HG03460 (cell line): Measurements from ENCODE around the gene IL6ST.
A peak's percentile ranks its signal among the peaks of the same experiment; 100 is the strongest.
"Not testable (repeated sequence)": the region's sequence is repeated elsewhere in the genome, so short reads cannot be mapped to it uniquely, and the experiment has no call there.

Experiments
- ATAC-seq: cut with Tn5 transposase; IDR thresholded peaks from one replicate; pipeline ENCODE4 v1.9.1; 2021; ENCODE audit not compliant: unreplicated experiment

IL6ST gene

DNA sequence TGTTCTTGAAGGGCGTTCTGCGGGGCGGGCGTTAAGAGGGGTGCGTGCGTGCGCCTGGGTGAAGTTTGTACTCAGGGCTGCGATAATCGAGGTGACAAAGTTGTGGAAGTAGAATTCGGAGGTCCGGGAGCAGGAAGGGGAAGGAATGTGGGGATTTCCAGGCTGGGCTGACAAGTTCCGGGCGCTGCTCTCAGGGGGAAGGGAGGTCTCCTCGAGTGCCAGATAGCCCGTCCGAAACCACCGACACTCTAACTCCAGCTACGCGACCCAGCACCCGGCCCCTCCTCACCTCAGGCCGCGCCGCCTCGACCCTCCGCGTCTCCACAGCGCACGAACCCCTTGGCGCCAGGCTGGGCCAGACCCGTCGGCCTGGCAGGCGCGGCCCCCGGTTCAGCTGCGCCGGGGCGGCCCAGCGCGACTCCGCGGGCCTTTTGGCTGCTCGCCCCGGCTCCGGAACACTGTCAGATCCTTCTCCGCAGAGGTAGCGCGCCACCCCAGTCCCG, at the start of gene IL6ST:
TSS of gene IL6ST (minus strand) at position 469 of the 503 bp plus-strand sequence. CDS start 18,685 bp downstream, outside the sequence.
- peak; percentile 35 for ATAC-seq

GRCh38 chr5:56039985-56040384, 45.2 kb upstream of the IL6ST start:
- ATAC-seq, result no peak

GRCh38 chr5:56038206-56038605, 43.4 kb upstream of the IL6ST start:
- not testable (repeated sequence) for ATAC-seq

- no peak for ATAC-seq
Observed at GRCh38 chr5:56037531-56038010, 42.8 kb upstream of the IL6ST start.

GRCh38 chr5:56035394-56035793, 40.6 kb upstream of the IL6ST start:
- ATAC-seq, result not testable (repeated sequence)

- ATAC-seq, result not testable (repeated sequence)
Observed at GRCh38 chr5:56029871-56030630, 35.3 kb upstream of the IL6ST start.

- no peak for ATAC-seq
Observed at GRCh38 chr5:56029457-56029856, 34.7 kb upstream of the IL6ST start.

DNA sequence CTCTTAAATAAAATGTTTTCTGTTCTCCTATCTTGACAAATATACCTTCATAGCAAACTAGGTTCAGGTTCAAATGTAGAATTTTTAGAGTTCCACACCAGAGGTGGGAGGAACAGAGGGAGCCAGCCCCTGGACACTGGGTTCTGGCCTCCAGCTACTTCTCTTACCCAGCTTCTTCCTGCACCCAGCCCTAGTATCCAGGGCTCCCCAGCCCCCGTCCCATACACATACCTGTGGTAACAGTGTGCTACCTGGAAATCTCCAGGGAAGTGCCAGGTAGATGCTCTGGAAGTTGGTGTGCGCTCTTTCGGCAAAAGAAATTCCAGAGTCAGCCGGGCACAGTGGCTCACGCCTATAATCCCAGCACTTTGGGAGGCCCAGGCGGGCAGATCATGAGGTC, 33.9 kb upstream of the IL6ST start:
- ATAC-seq, result no peak

- peak; percentile 77 for ATAC-seq
Observed at GRCh38 chr5:56026863-56027300, 32.1 kb upstream of the IL6ST start.

GRCh38 chr5:56025151-56025885, 30.6 kb upstream of the IL6ST start:
- no peak for ATAC-seq

DNA sequence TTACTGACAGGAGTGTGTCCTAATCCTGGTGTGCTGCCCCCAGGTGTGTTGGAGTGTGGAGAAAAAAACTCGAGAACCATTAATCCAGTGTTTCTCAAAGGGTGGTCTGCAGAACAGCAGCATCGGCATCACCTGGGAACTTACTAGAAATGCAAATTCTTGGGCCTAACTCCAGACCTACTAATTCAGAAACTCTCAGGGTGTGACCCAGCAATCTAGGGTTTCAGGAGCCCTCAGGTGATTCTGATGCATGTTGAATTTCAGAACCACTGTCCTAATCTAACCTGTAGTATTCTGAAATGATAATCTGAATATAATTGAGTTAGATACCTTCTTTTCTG, 30.0 kb upstream of the IL6ST start:
- peak; percentile 53 for ATAC-seq

- ATAC-seq, result no peak
Observed at GRCh38 chr5:56023296-56023695, 28.5 kb upstream of the IL6ST start.

DNA sequence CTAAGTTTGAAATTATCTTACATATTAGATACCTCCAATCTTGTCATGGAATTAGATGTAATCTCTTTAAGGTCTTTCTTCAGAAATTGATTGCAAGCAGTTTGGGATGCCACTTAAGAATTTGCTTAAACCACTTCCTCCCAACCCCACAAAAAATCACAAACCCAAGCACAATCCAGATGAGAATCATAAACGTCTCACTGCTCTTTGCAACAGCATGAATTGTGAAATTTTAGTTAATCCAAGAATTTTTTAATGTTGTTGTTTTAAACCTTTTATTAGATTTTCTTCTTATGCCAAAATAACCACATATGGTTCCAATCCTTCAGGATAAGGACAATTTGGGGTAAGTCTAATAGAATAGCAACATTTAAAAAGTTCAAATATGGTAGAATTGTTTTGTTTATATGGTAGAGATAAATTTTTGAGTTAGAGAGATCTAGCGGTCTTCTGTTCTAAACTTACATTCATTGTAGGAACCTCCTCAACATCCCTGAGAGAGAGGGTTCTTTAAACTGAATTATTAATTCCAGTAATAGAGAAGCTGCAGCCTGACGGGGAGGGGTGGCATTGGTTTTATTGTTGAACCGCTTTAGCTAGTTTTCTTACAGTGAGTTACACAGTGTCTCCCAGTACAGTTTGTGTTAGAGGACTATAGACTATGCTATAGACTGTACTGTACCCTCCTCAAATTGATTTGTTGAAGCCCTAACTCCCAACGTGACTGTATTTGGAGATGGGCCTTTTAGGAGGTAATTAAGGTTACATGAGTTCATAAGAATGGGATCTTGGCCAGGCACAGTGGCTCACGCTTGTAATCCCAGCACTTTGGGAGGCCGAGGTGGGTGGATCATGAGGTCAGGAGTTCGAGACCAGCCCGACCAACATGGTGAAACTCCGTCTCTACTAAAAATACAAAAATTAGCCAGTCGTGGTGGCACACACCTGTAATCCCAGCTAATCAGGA, 24.8 kb upstream of the IL6ST start:
- no peak for ATAC-seq

DNA sequence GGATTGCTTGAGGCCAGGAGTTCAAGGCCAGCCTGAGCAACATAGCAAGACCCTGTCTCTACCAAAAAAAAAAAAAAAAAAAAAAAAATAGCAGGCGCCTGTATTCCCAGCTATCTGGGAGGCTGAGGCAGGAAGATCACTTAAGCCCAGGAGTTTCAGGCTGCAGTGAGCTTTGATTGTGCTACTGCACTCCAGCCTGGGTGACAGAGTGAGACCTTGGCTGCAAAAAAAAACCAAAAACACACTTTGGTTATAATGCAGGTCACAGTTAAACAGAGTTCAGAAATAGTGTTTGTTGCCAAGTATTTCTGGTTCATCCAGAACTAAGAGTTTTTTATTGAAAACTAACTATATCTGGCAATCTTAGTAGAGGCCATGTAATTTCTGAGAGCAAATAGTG, 24.1 kb upstream of the IL6ST start:
- no peak for ATAC-seq

- not testable (repeated sequence) for ATAC-seq
Observed at GRCh38 chr5:56014701-56015100, 19.9 kb upstream of the IL6ST start.

GRCh38 chr5:56013939-56014338, 19.2 kb upstream of the IL6ST start:
- not testable (repeated sequence) for ATAC-seq

DNA sequence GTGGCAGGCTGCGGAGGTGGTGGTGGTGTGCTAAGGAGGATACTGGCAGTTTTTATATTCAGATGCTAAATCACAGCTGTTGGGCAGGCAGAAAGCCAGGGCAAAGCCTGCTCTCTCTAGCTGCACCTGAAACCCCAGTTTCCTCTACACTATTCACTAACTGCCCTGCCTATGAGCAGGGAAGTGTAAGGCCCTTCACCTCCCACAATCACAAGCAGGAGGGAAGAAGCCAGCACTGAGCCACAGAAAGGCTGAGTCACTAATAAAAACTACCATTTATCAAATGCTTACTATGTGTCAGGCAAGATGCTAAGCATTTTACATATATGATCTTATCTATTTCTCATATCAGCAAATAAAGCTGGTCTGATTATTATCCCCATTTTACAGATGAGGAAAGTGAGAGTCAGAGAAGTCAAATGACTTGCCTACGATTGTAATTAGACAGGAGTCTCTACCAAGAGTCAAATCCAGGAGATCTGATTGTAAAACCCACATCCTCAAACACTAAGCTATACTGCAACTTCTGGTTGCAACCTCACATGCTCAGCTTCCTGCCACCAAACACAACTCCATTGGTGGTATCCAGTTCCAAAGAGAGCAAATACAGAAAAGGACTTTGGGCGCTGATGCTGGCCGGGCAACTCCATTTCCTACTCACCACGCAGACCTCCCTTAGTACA, 17.7 kb upstream of the IL6ST start:
- ATAC-seq, result no peak

GRCh38 chr5:56011835-56012234, 17.1 kb upstream of the IL6ST start:
- ATAC-seq, result no peak

DNA sequence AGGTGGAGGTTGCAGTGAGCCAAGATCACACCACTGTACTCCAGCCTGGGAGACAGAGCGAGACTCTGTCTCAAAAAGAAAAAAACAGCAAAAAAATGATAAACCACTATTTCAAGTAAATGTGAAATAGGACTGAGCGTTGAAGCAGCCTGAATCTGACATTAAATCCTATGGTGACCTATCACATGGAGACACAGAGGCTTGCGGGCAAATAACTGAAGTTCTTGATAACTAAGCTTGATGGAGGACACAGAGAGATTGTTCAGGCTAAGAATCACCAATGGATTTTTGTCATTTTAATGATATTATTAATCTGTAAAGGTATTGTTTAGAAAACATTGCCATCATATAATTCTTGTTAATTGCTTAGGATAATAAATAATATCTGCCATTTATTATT, 15.7 kb upstream of the IL6ST start:
- no peak for ATAC-seq

DNA sequence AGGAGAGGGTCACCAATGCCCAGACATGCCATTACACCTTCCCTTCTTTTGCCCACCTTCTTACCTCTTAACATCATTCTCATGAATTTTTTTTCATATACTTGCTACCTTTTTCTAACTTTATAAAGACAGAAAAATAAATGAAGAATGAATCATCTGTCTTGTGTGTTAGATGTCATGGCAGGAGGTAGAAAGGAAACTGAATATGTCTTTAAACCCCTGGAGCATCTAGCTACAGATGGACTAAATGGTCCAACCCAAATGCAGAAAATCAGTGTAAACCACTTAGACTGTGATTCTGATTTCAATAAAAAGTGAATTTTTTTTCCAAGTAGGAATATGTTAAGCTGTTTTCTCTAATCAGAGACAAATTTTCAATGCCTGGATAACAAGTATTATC, 11.8 kb upstream of the IL6ST start:
- ATAC-seq, result no peak
